ENCODE results near the gene SNURF. TPM values are rescaled to one million over a fixed set of nuclear protein-coding genes. Genes with fewer than 3 reads are reported as not detected.

Gene SNURF
- total RNA-seq, 1 donor from 2014 or later = 33.1 TPM

GRCh38 chr15:24957691-24958090 lies 2.9 kb downstream of the SNURF start:
- Mint-ChIP-seq H3K4me1 (peaks cover 13% of the 10 kb centered on the region), H3K9me3 (peaks cover 6% of the 10 kb centered on the region), H3K36me3 (peaks cover 4% of the 10 kb centered on the region), H3K4me3 (peak overlapping the region; percentile 90), H3K27ac (peak overlapping the region; percentile 94), H3K27me3 (ENCODE audit: low read depth) (no peaks in the 10 kb centered on the region)
- no peak for TF ChIP-seq CTCF (IDR thresholded peaks at IDR 0.05; ENCODE audit: unreplicated experiment)
- no peak for DNase-seq (ENCODE audit: low spot score in 2 of 2, unreplicated experiment in 2 of 2)

- H3K27ac Mint-ChIP-seq = peak overlapping the region; percentile 36
- H3K36me3 Mint-ChIP-seq = peaks cover 18% of the 10 kb centered on the region
- peaks cover 9% of the 10 kb centered on the region for H3K4me1 Mint-ChIP-seq
- no peak for TF ChIP-seq CTCF (IDR thresholded peaks at IDR 0.05; ENCODE audit: unreplicated experiment)
- peaks cover 20% of the 10 kb centered on the region for H3K9me3 Mint-ChIP-seq
- H3K27me3 Mint-ChIP-seq (ENCODE audit: low read depth) = no peaks in the 10 kb centered on the region
- H3K4me3 Mint-ChIP-seq = no peak overlapping the region
- DNase-seq (ENCODE audit: low spot score in 2 of 2, unreplicated experiment in 2 of 2) = no peak
Observed at GRCh38 chr15:24961967-24962366, 7.2 kb downstream of the SNURF start.

- Mint-ChIP-seq H3K27ac (no peak overlapping the region), H3K4me3 (no peak overlapping the region), H3K27me3 (ENCODE audit: low read depth) (no peaks in the 10 kb centered on the region), H3K4me1 (peaks cover 6% of the 10 kb centered on the region), H3K9me3 (peaks cover 22% of the 10 kb centered on the region), H3K36me3 (peaks cover 22% of the 10 kb centered on the region)
- DNase-seq (ENCODE audit: low spot score in 2 of 2, unreplicated experiment in 2 of 2) = no peak
- TF ChIP-seq CTCF (IDR thresholded peaks at IDR 0.05; ENCODE audit: unreplicated experiment) = no peak
Observed at GRCh38 chr15:24962880-24963279, 8.1 kb downstream of the SNURF start.

GRCh38 chr15:24966364-24967103 lies 11.7 kb downstream of the SNURF start:
- Mint-ChIP-seq H3K27ac (no peak overlapping the region), H3K9me3 (peaks cover 21% of the 10 kb centered on the region), H3K27me3 (ENCODE audit: low read depth) (no peaks in the 10 kb centered on the region), H3K4me1 (no peaks in the 10 kb centered on the region), H3K4me3 (no peak overlapping the region), H3K36me3 (peaks cover 26% of the 10 kb centered on the region)
- DNase-seq (ENCODE audit: low spot score in 2 of 2, unreplicated experiment in 2 of 2) = no peak
- no peak for TF ChIP-seq CTCF (IDR thresholded peaks at IDR 0.05; ENCODE audit: unreplicated experiment)

GRCh38 chr15:24971052-24971451 lies 16.3 kb downstream of the SNURF start:
- H3K4me1 Mint-ChIP-seq = no peaks in the 10 kb centered on the region
- H3K27ac Mint-ChIP-seq = no peak overlapping the region
- no peaks in the 10 kb centered on the region for H3K27me3 Mint-ChIP-seq (ENCODE audit: low read depth)
- no peak for TF ChIP-seq CTCF (IDR thresholded peaks at IDR 0.05; ENCODE audit: unreplicated experiment)
- no peak overlapping the region for H3K4me3 Mint-ChIP-seq
- peaks cover 20% of the 10 kb centered on the region for H3K9me3 Mint-ChIP-seq
- peaks cover 34% of the 10 kb centered on the region for H3K36me3 Mint-ChIP-seq
- no peak for DNase-seq (ENCODE audit: low spot score in 2 of 2, unreplicated experiment in 2 of 2)

Measured in mesothelial cell of epicardium (in vitro differentiated cells).